Measurements from ENCODE around the gene WDR27. TPM values are rescaled to one million over a fixed set of nuclear protein-coding genes. Genes with fewer than 3 reads are reported as not detected.

WDR27 gene
- total RNA-seq, 1 donor from 2014 or later = 24.5 TPM

- H3K27me3 ChIP-seq (ENCODE audit: control insufficient read depth in 3 of 3, insufficient read depth in 3 of 3, low read length in 3 of 3) = no peaks in the 10 kb centered on the region
- H3K4me1 ChIP-seq (ENCODE audit: control insufficient read depth in 3 of 3, insufficient read depth in 3 of 3, low read length in 3 of 3) = peaks cover 0 to 4% (median 0%) of the 10 kb centered on the region in 3 donors
- H3K4me3 ChIP-seq (ENCODE audit: low read length in 3 of 3) = no peak overlapping the region
- H3K27ac ChIP-seq (ENCODE audit: low read depth, low read length) = no peak overlapping the region
- no peak overlapping the region for H3K9ac ChIP-seq (ENCODE audit: low read depth in 1 of 3, low read length in 3 of 3)
- H3K36me3 ChIP-seq (ENCODE audit: control insufficient read depth in 3 of 3, insufficient read depth in 3 of 3, low read length in 3 of 3) = peaks cover 11 to 22% (median 14%) of the 10 kb centered on the region in 3 donors
- no peaks in the 10 kb centered on the region for H3K9me3 ChIP-seq (ENCODE audit: control insufficient read depth in 3 of 3, low read length in 3 of 3)
These were observed 63.4 kb downstream of the WDR27 start for GRCh38 chr6:169638388-169638787.

- H3K27ac ChIP-seq (ENCODE audit: low read depth, low read length) = no peak overlapping the region
- H3K4me1 ChIP-seq (ENCODE audit: control insufficient read depth in 3 of 3, insufficient read depth in 3 of 3, low read length in 3 of 3) = no peaks in the 10 kb centered on the region
- no peaks in the 10 kb centered on the region for H3K27me3 ChIP-seq (ENCODE audit: control insufficient read depth in 3 of 3, insufficient read depth in 3 of 3, low read length in 3 of 3)
- H3K9me3 ChIP-seq (ENCODE audit: control insufficient read depth in 3 of 3, low read length in 3 of 3) = no peaks in the 10 kb centered on the region
- H3K36me3 ChIP-seq (ENCODE audit: control insufficient read depth in 3 of 3, insufficient read depth in 3 of 3, low read length in 3 of 3) = peaks cover 17 to 31% (median 23%) of the 10 kb centered on the region in 3 donors
- no peak overlapping the region for H3K9ac ChIP-seq (ENCODE audit: low read depth in 1 of 3, low read length in 3 of 3)
- H3K4me3 ChIP-seq (ENCODE audit: low read length in 3 of 3) = no peak overlapping the region
These were observed 66.5 kb downstream of the WDR27 start for GRCh38 chr6:169635345-169635744.

DNA sequence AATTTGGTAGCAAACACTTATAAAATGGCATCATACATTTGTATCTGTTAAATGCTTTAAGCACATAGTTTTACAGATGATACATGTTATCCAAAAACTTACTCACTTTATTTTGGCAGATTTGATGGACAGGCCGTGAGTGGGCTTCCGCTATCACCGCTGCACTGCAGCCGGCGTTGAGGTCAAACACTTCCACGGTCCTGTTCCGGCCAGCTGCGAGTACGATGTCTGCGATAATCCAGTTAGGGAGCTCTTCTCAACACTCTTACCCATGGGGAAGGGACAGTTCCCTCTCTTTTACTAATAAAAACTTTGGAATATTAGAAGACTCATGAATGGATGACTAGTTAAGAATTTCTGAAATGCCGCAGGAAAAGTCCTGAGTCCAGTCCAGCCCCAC lies 69.0 kb downstream of the WDR27 start:
- Histone ChIP-seq H3K27me3 (ENCODE audit: control insufficient read depth in 3 of 3, insufficient read depth in 3 of 3, low read length in 3 of 3) (no peaks in the 10 kb centered on the region), H3K4me1 (ENCODE audit: control insufficient read depth in 3 of 3, insufficient read depth in 3 of 3, low read length in 3 of 3) (no peaks in the 10 kb centered on the region), H3K27ac (ENCODE audit: low read depth, low read length) (no peak overlapping the region), H3K9ac (ENCODE audit: low read depth in 1 of 3, low read length in 3 of 3) (no peak overlapping the region), H3K4me3 (ENCODE audit: low read length in 3 of 3) (no peak overlapping the region), H3K36me3 (ENCODE audit: control insufficient read depth in 3 of 3, insufficient read depth in 3 of 3, low read length in 3 of 3) (peaks cover 17 to 24% (median 21%) of the 10 kb centered on the region in 3 donors), H3K9me3 (ENCODE audit: control insufficient read depth in 3 of 3, low read length in 3 of 3) (no peaks in the 10 kb centered on the region)

DNA sequence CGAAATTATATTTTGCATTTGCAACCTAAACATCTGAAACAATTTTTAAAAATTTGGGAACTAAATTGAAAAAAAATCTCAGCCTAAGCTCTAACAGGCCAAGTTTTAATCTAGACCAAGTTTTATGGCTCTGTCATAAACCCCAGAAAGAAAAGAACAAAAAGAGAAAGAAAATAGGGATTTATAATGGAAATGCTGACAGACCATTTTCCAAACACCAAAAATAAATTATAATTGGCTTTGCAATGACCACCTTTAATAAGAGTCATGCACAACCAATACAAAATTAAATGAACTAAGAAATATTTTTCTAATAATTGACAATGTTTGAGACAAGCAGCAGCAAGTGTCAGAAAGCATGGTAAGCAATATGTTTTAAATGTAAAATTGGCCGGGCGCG lies 72.6 kb downstream of the WDR27 start:
- Histone ChIP-seq H3K4me1 (ENCODE audit: control insufficient read depth in 3 of 3, insufficient read depth in 3 of 3, low read length in 3 of 3) (no peaks in the 10 kb centered on the region), H3K27me3 (ENCODE audit: control insufficient read depth in 3 of 3, insufficient read depth in 3 of 3, low read length in 3 of 3) (no peaks in the 10 kb centered on the region), H3K4me3 (ENCODE audit: low read length in 3 of 3) (no peak overlapping the region), H3K9me3 (ENCODE audit: control insufficient read depth in 3 of 3, low read length in 3 of 3) (no peaks in the 10 kb centered on the region), H3K36me3 (ENCODE audit: control insufficient read depth in 3 of 3, insufficient read depth in 3 of 3, low read length in 3 of 3) (peaks cover 22 to 38% (median 29%) of the 10 kb centered on the region in 3 donors), H3K27ac (ENCODE audit: low read depth, low read length) (no peak overlapping the region), H3K9ac (ENCODE audit: low read depth in 1 of 3, low read length in 3 of 3) (no peak overlapping the region)

DNA sequence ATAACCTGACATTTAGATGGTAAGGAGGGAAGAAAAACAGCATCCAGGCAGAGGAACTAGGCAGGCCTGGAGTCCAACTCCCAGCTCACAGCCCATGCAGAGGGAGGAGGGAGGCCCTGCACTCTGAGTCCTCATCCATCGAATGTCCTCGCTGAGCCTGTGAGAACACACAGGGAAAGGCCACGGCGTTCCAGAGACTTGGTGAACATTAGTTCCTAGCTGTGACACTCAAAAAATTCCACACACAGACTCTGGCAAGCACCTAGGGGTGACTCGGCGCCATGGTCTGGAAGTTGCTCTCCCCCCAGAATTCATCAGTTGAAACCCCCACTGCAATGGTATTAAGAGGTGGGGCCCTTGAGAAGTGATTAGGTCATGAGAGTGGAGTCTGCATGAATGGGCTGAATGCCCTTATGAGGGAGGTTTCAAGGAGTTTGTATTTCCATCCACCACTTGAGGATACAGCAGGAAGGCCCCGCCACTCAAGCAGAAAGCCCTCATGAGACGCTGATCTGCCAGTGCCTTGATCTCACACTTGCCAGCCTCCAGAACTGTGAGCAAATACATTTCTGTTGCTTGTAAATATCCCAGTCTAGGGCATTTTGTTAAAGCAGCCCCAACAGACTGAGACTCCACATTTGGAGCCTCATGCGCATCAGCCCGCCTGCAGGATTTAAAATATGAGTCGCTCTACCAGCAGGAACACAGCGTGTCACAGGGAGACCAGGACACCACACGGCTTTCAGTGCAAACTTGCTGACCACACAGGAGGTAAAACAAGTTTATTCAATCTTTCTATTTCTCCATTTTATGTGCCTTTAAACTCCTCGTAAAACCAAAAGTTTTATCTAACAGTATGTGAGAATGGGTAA lies 73.9 kb downstream of the WDR27 start:
- Histone ChIP-seq H3K9me3 (ENCODE audit: control insufficient read depth in 3 of 3, low read length in 3 of 3) (no peaks in the 10 kb centered on the region), H3K27ac (ENCODE audit: low read depth, low read length) (no peak overlapping the region), H3K4me1 (ENCODE audit: control insufficient read depth in 3 of 3, insufficient read depth in 3 of 3, low read length in 3 of 3) (no peaks in the 10 kb centered on the region), H3K9ac (ENCODE audit: low read depth in 1 of 3, low read length in 3 of 3) (no peak overlapping the region), H3K36me3 (ENCODE audit: control insufficient read depth in 3 of 3, insufficient read depth in 3 of 3, low read length in 3 of 3) (peaks cover 16 to 26% (median 24%) of the 10 kb centered on the region in 3 donors), H3K27me3 (ENCODE audit: control insufficient read depth in 3 of 3, insufficient read depth in 3 of 3, low read length in 3 of 3) (no peaks in the 10 kb centered on the region), H3K4me3 (ENCODE audit: low read length in 3 of 3) (no peak overlapping the region)

DNA sequence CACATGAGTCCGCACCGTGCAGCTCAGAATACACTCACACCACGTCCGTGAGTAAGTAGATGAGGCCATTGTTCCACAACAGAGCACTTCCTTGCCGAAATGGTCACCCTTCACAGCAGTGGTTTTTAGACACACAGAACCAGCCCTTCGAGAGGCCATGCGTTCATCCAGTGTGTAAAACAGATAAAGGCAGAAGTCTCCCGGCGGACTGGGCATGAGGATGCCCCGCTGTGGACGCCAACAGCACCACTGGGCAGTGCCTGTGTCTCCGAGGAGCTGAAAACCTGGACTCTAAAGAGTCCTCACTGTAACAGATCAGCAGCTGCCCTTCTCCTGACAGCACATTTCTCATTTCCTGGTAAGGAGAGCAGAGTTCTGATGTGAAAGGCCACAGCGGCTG lies 75.2 kb downstream of the WDR27 start:
- H3K9me3 ChIP-seq (ENCODE audit: control insufficient read depth in 3 of 3, low read length in 3 of 3) = no peaks in the 10 kb centered on the region
- no peaks in the 10 kb centered on the region for H3K27me3 ChIP-seq (ENCODE audit: control insufficient read depth in 3 of 3, insufficient read depth in 3 of 3, low read length in 3 of 3)
- H3K9ac ChIP-seq (ENCODE audit: low read depth in 1 of 3, low read length in 3 of 3) = no peak overlapping the region
- H3K36me3 ChIP-seq (ENCODE audit: control insufficient read depth in 3 of 3, insufficient read depth in 3 of 3, low read length in 3 of 3) = peaks cover 14 to 22% (median 19%) of the 10 kb centered on the region in 3 donors
- no peak overlapping the region for H3K27ac ChIP-seq (ENCODE audit: low read depth, low read length)
- no peak overlapping the region for H3K4me3 ChIP-seq (ENCODE audit: low read length in 3 of 3)
- H3K4me1 ChIP-seq (ENCODE audit: control insufficient read depth in 3 of 3, insufficient read depth in 3 of 3, low read length in 3 of 3) = peaks cover 0 to 3% (median 0%) of the 10 kb centered on the region in 3 donors

- H3K9me3 ChIP-seq (ENCODE audit: control insufficient read depth in 3 of 3, low read length in 3 of 3) = no peaks in the 10 kb centered on the region
- H3K4me1 ChIP-seq (ENCODE audit: control insufficient read depth in 3 of 3, insufficient read depth in 3 of 3, low read length in 3 of 3) = peaks cover 0 to 3% (median 0%) of the 10 kb centered on the region in 3 donors
- H3K27ac ChIP-seq (ENCODE audit: low read depth, low read length) = no peak overlapping the region
- no peaks in the 10 kb centered on the region for H3K27me3 ChIP-seq (ENCODE audit: control insufficient read depth in 3 of 3, insufficient read depth in 3 of 3, low read length in 3 of 3)
- no peak overlapping the region for H3K9ac ChIP-seq (ENCODE audit: low read depth in 1 of 3, low read length in 3 of 3)
- peaks cover 14 to 21% (median 19%) of the 10 kb centered on the region in 3 donors for H3K36me3 ChIP-seq (ENCODE audit: control insufficient read depth in 3 of 3, insufficient read depth in 3 of 3, low read length in 3 of 3)
- no peak overlapping the region for H3K4me3 ChIP-seq (ENCODE audit: low read length in 3 of 3)
These were observed 75.7 kb downstream of the WDR27 start for GRCh38 chr6:169626169-169626568.

DNA sequence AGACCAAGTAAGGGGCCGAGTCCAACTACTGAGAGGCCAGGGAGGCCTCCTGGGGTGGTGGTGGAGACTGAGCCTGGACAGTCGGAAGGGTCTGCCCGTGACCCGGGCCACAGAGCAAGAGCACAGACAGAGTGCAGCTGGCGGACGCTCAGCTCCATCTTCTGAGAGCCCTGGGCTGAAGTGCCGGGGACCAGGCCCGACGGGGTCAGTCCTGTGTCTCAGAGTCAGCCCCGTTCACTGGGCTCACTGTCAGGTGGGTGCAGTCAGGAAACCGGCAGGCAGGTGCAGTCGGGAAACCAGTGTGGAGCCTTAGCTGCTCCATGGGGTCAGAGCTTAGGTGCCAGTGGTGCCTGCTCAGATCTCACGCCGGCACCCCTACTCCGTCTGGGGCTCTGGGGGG lies 76.5 kb downstream of the WDR27 start:
- H3K27ac ChIP-seq (ENCODE audit: low read depth, low read length) = no peak overlapping the region
- no peak overlapping the region for H3K9ac ChIP-seq (ENCODE audit: low read depth in 1 of 3, low read length in 3 of 3)
- peaks cover 14 to 21% (median 19%) of the 10 kb centered on the region in 3 donors for H3K36me3 ChIP-seq (ENCODE audit: control insufficient read depth in 3 of 3, insufficient read depth in 3 of 3, low read length in 3 of 3)
- no peaks in the 10 kb centered on the region for H3K27me3 ChIP-seq (ENCODE audit: control insufficient read depth in 3 of 3, insufficient read depth in 3 of 3, low read length in 3 of 3)
- no peak overlapping the region for H3K4me3 ChIP-seq (ENCODE audit: low read length in 3 of 3)
- H3K4me1 ChIP-seq (ENCODE audit: control insufficient read depth in 3 of 3, insufficient read depth in 3 of 3, low read length in 3 of 3) = peaks cover 0 to 3% (median 0%) of the 10 kb centered on the region in 3 donors
- H3K9me3 ChIP-seq (ENCODE audit: control insufficient read depth in 3 of 3, low read length in 3 of 3) = no peaks in the 10 kb centered on the region

GRCh38 chr6:169624785-169625184 lies 77.0 kb downstream of the WDR27 start:
- H3K4me1 ChIP-seq (ENCODE audit: control insufficient read depth in 3 of 3, insufficient read depth in 3 of 3, low read length in 3 of 3) = peaks cover 0 to 3% (median 0%) of the 10 kb centered on the region in 3 donors
- H3K4me3 ChIP-seq (ENCODE audit: low read length in 3 of 3) = no peak overlapping the region
- H3K27me3 ChIP-seq (ENCODE audit: control insufficient read depth in 3 of 3, insufficient read depth in 3 of 3, low read length in 3 of 3) = no peaks in the 10 kb centered on the region
- no peak overlapping the region for H3K9ac ChIP-seq (ENCODE audit: low read depth in 1 of 3, low read length in 3 of 3)
- H3K36me3 ChIP-seq (ENCODE audit: control insufficient read depth in 3 of 3, insufficient read depth in 3 of 3, low read length in 3 of 3) = peaks cover 14 to 21% (median 19%) of the 10 kb centered on the region in 3 donors
- H3K27ac ChIP-seq (ENCODE audit: low read depth, low read length) = no peak overlapping the region
- no peaks in the 10 kb centered on the region for H3K9me3 ChIP-seq (ENCODE audit: control insufficient read depth in 3 of 3, low read length in 3 of 3)

DNA sequence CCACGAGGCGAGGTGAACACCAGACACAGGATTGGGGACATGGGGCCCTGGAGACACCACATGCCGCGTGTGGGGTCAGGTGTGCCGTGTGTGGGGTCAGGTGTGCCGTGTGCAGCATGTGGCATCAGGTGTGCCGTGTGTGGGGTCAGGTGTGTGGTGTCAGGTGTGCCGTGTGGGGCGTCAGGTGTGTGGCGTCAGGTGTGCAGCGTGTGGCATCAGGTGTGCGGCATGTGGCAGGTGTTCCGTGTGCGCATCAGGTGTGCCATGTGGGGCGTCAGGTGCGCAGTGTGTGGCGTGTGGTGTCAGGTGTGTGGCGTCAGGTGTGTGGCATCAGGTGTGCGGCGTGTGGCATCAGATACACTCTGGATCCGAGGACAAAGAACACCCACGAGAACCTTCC lies 77.9 kb downstream of the WDR27 start:
- Histone ChIP-seq H3K9me3 (ENCODE audit: control insufficient read depth in 3 of 3, low read length in 3 of 3) (no peaks in the 10 kb centered on the region), H3K4me1 (ENCODE audit: control insufficient read depth in 3 of 3, insufficient read depth in 3 of 3, low read length in 3 of 3) (peaks cover 0 to 3% (median 0%) of the 10 kb centered on the region in 3 donors), H3K36me3 (ENCODE audit: control insufficient read depth in 3 of 3, insufficient read depth in 3 of 3, low read length in 3 of 3) (peaks cover 14 to 21% (median 19%) of the 10 kb centered on the region in 3 donors), H3K27ac (ENCODE audit: low read depth, low read length) (no peak overlapping the region), H3K4me3 (ENCODE audit: low read length in 3 of 3) (no peak overlapping the region), H3K9ac (ENCODE audit: low read depth in 1 of 3, low read length in 3 of 3) (no peak overlapping the region), H3K27me3 (ENCODE audit: control insufficient read depth in 3 of 3, insufficient read depth in 3 of 3, low read length in 3 of 3) (no peaks in the 10 kb centered on the region)
